Peyer's patch (tissue), 4 donors: ENCODE data around the gene STX7.
"Not testable (repeated sequence)": the region's sequence is repeated elsewhere in the genome, so short reads cannot be mapped to it uniquely, and the experiment has no call there.

Experiments used
- POLR2A ChIP-seq, 2 donors: fragments of 450-650 bp; IDR thresholded peaks; one replicate each; pipeline ENCODE4 v1.5.1; 2017; ENCODE audit warnings: antibody characterized with exemption in 2 of 2, mild to moderate bottlenecking in 2 of 2, moderate library complexity in 2 of 2
- TF ChIP-seq, protein P1 (sequence below), 6 experiments: fragments of 450-650 bp in 4 of 6; fragments of 200-600 bp in 2 of 6; sonication (generic) in 1 of 6; IDR thresholded peaks; one replicate each; pipeline ENCODE4 v1.5.1; 2017 to 2019; ENCODE audit warnings: antibody characterized with exemption in 6 of 6, mild to moderate bottlenecking in 3 of 6, moderate library complexity in 1 of 6

DNA sequence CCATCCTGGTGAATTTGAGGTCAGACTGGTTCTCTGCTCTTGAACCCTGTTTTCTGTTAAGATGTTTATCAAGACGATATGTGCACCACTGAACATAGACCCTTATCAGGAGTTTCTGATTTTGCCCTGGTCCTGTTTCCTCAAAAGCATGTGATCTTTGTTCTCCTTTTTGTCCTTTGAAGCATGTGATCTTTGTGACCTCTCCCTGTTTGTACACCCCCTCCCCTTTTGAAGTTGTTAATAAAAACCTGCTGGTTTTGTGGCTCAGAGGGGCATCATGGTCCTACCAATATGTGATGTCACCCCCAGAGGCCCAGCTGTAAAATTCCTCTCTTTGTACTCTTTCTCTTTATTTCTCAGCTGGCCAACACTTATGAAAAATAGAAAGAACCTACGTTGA lies 21.6 kb upstream of the STX7 start:
- TF ChIP-seq, protein P1, sequence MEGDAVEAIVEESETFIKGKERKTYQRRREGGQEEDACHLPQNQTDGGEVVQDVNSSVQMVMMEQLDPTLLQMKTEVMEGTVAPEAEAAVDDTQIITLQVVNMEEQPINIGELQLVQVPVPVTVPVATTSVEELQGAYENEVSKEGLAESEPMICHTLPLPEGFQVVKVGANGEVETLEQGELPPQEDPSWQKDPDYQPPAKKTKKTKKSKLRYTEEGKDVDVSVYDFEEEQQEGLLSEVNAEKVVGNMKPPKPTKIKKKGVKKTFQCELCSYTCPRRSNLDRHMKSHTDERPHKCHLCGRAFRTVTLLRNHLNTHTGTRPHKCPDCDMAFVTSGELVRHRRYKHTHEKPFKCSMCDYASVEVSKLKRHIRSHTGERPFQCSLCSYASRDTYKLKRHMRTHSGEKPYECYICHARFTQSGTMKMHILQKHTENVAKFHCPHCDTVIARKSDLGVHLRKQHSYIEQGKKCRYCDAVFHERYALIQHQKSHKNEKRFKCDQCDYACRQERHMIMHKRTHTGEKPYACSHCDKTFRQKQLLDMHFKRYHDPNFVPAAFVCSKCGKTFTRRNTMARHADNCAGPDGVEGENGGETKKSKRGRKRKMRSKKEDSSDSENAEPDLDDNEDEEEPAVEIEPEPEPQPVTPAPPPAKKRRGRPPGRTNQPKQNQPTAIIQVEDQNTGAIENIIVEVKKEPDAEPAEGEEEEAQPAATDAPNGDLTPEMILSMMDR (IDR thresholded peaks at IDR 0.05), result not testable (repeated sequence)
- not testable (repeated sequence) for TF ChIP-seq POLR2A (IDR thresholded peaks at IDR 0.05)
